Measurements from ENCODE around the gene STRN4.
A peak's percentile ranks its signal among the peaks of the same experiment; 100 is the strongest.

STRN4 gene

GRCh38 chr19:46732172-46732938, 13.9 kb downstream of the STRN4 start:
- ATAC-seq, result no peak
- TF ChIP-seq CREB5 (CRISPR knock-in tag; IDR thresholded peaks at IDR 0.05; ENCODE audit: low read depth) (no peak), ARNTL (CRISPR knock-in tag; IDR thresholded peaks at IDR 0.05; ENCODE audit: borderline replicate concordance, low read depth) (no peak), OSR1 (CRISPR knock-in tag; IDR thresholded peaks at IDR 0.05) (no peak), ZFP30 (CRISPR knock-in tag; IDR thresholded peaks at IDR 0.05) (no peak), ZFP3 (CRISPR knock-in tag; IDR thresholded peaks at IDR 0.05) (no peak), RARB (CRISPR knock-in tag; IDR thresholded peaks at IDR 0.05) (no peak)

- TF ChIP-seq TOX (CRISPR knock-in tag; IDR thresholded peaks at IDR 0.05; ENCODE audit: borderline replicate concordance) (no peak), PATZ1 (CRISPR knock-in tag; IDR thresholded peaks at IDR 0.05; ENCODE audit: borderline replicate concordance) (no peak)
- no peak for ATAC-seq
Observed at GRCh38 chr19:46731584-46731983, 14.7 kb downstream of the STRN4 start.

GRCh38 chr19:46731007-46731501, 15.2 kb downstream of the STRN4 start:
- ATAC-seq, result peak; percentile 61
- TF ChIP-seq TOX (CRISPR knock-in tag; IDR thresholded peaks at IDR 0.05; ENCODE audit: borderline replicate concordance) (no peak), ZFP30 (CRISPR knock-in tag; IDR thresholded peaks at IDR 0.05) (no peak), POU6F1 (CRISPR knock-in tag; IDR thresholded peaks at IDR 0.05; ENCODE audit: borderline replicate concordance, low read depth) (no peak), BACH2 (CRISPR knock-in tag; IDR thresholded peaks at IDR 0.05; ENCODE audit: borderline replicate concordance) (no peak), ZFP3 (CRISPR knock-in tag; IDR thresholded peaks at IDR 0.05) (no peak)

GRCh38 chr19:46730595-46730994, 15.7 kb downstream of the STRN4 start:
- ATAC-seq, result no peak; the same call in 2 of the 3 replicates

GRCh38 chr19:46730187-46730586, 16.1 kb downstream of the STRN4 start:
- TF ChIP-seq ZFP30 (CRISPR knock-in tag; IDR thresholded peaks at IDR 0.05), result no peak
- TF ChIP-seq GLIS3 (CRISPR knock-in tag; IDR thresholded peaks at IDR 0.05), result no peak
- TF ChIP-seq CSRNP3 (CRISPR knock-in tag; IDR thresholded peaks at IDR 0.05), result no peak
- no peak for TF ChIP-seq TCF4 (CRISPR knock-in tag; IDR thresholded peaks at IDR 0.05; ENCODE audit: borderline replicate concordance)
- TF ChIP-seq ZNF70 (CRISPR knock-in tag; IDR thresholded peaks at IDR 0.05), result no peak
- no peak for TF ChIP-seq ARNTL (CRISPR knock-in tag; IDR thresholded peaks at IDR 0.05; ENCODE audit: borderline replicate concordance, low read depth)
- no peak for ATAC-seq

More at GRCh38 chr19:46730595-46730994, 15.7 kb downstream of the STRN4 start:
- TF ChIP-seq ZNF565 (CRISPR knock-in tag; conservative IDR thresholded peaks at IDR 0.05; ENCODE audit: low read depth), result no peak
- TF ChIP-seq OSR1 (CRISPR knock-in tag; IDR thresholded peaks at IDR 0.05), result no peak
- no peak for TF ChIP-seq TOX (CRISPR knock-in tag; IDR thresholded peaks at IDR 0.05; ENCODE audit: borderline replicate concordance)
- no peak for TF ChIP-seq PPARA (CRISPR knock-in tag; IDR thresholded peaks at IDR 0.05; ENCODE audit: borderline replicate concordance)
- TF ChIP-seq ARNTL (CRISPR knock-in tag; IDR thresholded peaks at IDR 0.05; ENCODE audit: borderline replicate concordance, low read depth), result no peak

- ATAC-seq, result no peak
- TF ChIP-seq CSDC2 (CRISPR knock-in tag; IDR thresholded peaks at IDR 0.05) (no peak), ZNF70 (CRISPR knock-in tag; IDR thresholded peaks at IDR 0.05) (no peak), CSRNP3 (CRISPR knock-in tag; IDR thresholded peaks at IDR 0.05) (no peak), ZFP30 (CRISPR knock-in tag; IDR thresholded peaks at IDR 0.05) (no peak), CREB5 (CRISPR knock-in tag; IDR thresholded peaks at IDR 0.05; ENCODE audit: low read depth) (no peak), ZFP3 (CRISPR knock-in tag; IDR thresholded peaks at IDR 0.05) (no peak), ARNTL (CRISPR knock-in tag; IDR thresholded peaks at IDR 0.05; ENCODE audit: borderline replicate concordance, low read depth) (no peak), RARB (CRISPR knock-in tag; IDR thresholded peaks at IDR 0.05) (no peak), ZNF8 (CRISPR knock-in tag; IDR thresholded peaks at IDR 0.05) (no peak)
Observed at GRCh38 chr19:46729696-46730095, 16.6 kb downstream of the STRN4 start.

All from SK-N-SH treated with all-trans-retinoic acid at 6 μM for 48 hours (cell line).